GM18520 (cell line): Measurements from ENCODE around the gene ADGRD1.
"Not testable (repeated sequence)": the region's sequence is repeated elsewhere in the genome, so short reads cannot be mapped to it uniquely, and the experiment has no call there.

ENCODE experiments used
- ATAC-seq: cut with Tn5 transposase; IDR thresholded peaks from one replicate; pipeline ENCODE4 v1.9.1; 2021; ENCODE audit not compliant: unreplicated experiment

ADGRD1 gene

GRCh38 chr12:131068926-131069720 is 115.4 kb downstream of the ADGRD1 start:
- ATAC-seq, result not testable (repeated sequence)

GRCh38 chr12:131070136-131070535 is 116.4 kb downstream of the ADGRD1 start:
- ATAC-seq, result not testable (repeated sequence)

DNA sequence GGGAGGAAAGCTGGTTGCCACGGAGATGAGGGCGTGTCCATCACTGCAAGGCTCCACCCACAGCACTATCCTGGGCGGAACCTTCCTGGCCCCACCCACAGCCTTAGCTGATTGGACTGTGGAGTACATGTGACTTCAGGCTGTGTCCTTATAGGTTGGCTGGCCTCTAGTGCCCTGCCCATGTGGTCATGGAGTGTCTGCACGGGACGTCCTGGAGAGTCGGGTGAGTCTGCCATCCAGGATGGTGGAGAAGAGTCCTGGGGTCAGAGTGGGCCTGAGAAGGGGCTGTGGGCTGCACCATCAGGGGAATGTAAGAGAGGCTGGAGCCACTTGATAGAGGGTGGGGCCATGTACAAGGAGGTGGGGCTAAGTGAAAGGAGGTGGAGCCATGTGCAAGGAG is 117.0 kb downstream of the ADGRD1 start:
- not testable (repeated sequence) for ATAC-seq

GRCh38 chr12:131071234-131071820 is 117.6 kb downstream of the ADGRD1 start:
- not testable (repeated sequence) for ATAC-seq

DNA sequence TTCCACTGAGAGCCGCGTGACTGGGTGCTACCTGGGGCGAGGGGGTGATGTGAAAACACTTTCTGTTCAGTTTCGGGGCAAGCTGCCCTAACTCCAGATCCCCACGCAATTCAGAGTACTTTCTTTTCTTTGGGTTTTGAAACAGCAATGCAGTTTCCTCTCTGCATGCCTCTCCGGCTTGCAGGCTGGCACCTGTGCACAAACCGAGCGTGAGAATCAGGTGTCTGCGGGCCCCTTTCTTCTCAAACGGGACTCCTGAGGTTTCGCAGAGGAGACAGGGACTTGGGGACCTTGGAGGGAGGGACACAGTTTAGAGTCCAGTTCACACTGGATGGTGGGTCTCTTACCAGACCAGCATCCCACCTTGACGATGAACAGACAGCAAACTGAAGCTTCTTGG is 118.2 kb downstream of the ADGRD1 start:
- ATAC-seq, result not testable (repeated sequence)

- ATAC-seq, result no peak
These were observed 118.9 kb downstream of the ADGRD1 start for GRCh38 chr12:131072451-131073230.

- no peak for ATAC-seq
These were observed 120.7 kb downstream of the ADGRD1 start for GRCh38 chr12:131074221-131075083.

DNA sequence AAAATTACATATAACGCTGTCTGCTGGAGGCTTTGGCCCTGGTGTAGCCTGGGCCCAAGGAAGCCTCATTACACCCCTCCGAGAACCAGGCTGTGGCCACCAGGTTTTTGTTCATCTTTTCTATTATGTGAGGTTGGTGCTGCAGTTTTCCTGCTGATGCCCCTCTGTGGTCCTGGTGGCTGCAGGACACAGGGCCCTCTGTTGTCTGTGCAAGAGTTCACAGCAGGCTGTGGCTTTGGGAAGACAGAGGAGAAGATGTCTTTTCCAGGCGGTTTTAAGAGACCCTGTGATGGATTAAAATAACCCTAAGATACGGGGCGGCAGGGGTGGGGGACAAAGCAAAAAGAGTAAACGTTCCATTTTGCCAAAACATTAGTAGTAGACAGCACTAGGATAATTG is 121.5 kb downstream of the ADGRD1 start:
- no peak for ATAC-seq

- no peak for ATAC-seq
These were observed 121.9 kb downstream of the ADGRD1 start for GRCh38 chr12:131075611-131076010.

DNA sequence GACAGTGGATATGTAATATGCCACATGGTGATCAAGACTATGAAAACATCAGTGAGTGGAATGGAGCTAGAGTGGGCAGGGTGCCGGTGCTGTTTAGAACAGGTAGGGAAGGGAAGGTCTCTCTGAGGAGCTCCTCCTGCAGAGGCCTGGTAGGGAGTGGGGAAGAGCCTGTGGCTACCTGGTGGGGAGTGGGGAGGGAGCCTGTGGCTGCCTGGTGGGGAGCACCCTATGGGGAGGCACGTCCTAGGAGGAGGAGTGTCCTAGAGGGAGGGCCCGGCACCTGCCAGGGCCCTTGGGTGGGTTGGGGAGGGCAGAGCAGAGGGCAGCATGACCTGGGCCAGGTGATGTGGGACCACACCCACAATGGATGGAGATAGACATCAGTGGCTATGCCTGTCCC is 122.6 kb downstream of the ADGRD1 start:
- no peak for ATAC-seq

DNA sequence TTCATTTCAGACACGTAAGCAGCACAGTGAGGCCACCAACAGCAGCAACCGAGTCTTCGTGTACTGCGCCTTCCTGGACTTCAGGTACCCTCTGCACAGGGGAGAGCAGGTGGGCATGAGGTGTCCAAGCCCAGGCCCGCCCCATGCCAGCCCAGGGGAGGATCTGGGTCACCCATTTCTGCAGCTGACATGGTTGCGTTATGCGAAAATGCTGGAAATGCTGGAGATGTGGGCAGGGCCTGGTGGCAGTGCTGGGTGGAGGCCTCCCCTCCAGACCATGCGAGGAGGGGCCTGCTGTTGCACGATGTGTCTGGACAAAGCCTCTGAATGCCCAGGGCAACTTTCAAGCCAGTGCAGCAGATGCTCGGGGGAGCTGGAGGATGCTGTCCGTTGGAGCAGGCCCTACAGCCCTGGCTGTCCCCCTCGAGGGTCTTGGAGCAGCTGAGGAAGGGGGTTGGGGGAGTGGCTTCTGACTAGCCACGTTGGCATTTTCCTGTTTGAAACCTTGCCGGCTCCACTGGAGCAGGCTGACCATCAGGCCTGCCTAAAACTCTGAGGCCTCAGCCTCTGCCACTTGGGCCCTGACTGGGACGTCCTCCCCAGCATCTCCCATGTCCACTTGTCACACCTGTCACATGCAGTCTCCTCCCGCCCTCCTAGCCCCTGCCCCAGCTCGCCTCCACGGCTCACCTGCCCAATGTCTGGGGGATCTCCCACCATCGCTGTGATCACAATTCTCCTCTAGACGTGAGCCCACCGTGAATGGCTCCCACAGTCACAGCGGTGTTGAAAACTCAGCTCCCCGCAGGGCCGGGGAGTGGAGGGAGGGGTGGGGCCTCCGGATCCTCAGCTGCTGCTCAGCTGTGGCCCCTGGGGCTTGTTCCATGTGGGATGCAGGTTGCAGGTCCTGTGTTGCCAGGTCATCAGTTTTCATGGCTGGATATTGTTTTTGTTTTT is 123.4 kb downstream of the ADGRD1 start:
- ATAC-seq, result no peak

GRCh38 chr12:131077931-131078391 is 124.3 kb downstream of the ADGRD1 start:
- no peak for ATAC-seq

- no peak for ATAC-seq
These were observed 128.8 kb downstream of the ADGRD1 start for GRCh38 chr12:131082290-131083194.

- no peak for ATAC-seq
These were observed 130.8 kb downstream of the ADGRD1 start for GRCh38 chr12:131084341-131085011.

DNA sequence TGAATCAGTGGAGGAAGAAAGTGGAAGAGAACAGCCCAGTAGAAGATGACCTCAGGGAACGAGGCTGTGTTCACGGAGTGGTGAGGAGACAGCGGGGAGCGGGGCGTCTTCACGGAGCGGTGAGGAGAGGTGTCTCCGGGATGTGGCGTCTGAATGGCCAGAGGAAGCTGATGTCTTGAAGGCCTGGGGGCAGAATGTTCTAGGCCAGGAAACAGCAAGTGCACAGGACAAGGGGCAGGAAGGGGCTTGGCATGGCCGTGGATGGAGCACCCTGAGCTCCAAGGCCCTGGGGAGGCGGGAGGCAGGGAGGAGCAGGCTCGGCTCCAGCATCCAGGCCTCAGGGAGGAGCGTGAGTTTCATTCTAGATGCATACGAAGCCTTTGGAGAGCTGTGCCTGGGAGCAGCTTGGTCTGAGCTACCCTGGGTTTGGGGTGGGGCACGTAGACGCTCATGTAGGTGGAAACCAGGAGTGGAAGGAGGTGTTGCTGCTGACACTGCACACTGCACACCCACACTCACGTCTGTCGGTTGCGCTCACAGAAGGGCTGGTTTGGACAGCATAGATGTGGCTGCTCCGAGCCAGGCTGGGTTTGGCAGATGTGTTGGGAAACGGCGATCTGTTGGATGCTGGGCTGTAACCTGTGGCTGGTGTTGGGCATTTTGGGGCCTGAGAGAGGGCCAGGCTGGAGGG is 131.6 kb downstream of the ADGRD1 start:
- no peak for ATAC-seq

- ATAC-seq, result no peak
These were observed 132.3 kb downstream of the ADGRD1 start for GRCh38 chr12:131085816-131086591.
